GM19239 (cell line): Measurements from ENCODE around the gene AGAP1.

Experiments used
- DNase-seq: peaks from one replicate; pipeline ENCODE4 v3.0.0; 2011; ENCODE audit warnings: low spot score; ENCODE audit not compliant: insufficient read length
- FAIRE-seq: peaks from 2 replicates; lab custom pipeline; 2011; peaks lifted over from hg19 to GRCh38; lab: Jason Lieb, UNC

AGAP1 gene

GRCh38 chr2:235954888-235955480 is 461.1 kb downstream of the AGAP1 start:
- FAIRE-seq (no peak), DNase-seq (no peak)

- DNase-seq (no peak), FAIRE-seq (no peak)
Observed at GRCh38 chr2:235955664-235956063, 461.8 kb downstream of the AGAP1 start.

- FAIRE-seq (no peak), DNase-seq (no peak)
Observed at GRCh38 chr2:235956281-235956970, 462.6 kb downstream of the AGAP1 start.

DNA sequence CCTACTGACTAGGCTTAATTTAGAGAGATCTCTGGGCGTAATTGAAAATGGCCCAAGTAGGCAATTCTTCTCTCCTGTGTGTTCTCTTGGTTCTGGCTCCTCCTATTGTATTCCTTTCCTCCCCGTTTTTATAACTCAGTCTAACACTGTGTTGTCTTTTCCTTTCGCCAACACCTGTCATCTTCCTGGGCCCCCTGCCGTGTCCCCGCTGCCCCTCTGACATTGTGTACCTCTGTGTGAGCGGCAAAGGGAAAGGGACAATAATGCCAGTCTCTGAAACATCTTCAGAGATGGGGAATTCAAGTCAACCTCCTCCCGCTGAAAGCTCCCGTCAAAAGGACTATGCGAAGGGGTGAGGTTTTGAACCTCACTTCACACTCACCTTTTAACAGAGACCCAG is 463.4 kb downstream of the AGAP1 start:
- DNase-seq = no peak
- no peak for FAIRE-seq

DNA sequence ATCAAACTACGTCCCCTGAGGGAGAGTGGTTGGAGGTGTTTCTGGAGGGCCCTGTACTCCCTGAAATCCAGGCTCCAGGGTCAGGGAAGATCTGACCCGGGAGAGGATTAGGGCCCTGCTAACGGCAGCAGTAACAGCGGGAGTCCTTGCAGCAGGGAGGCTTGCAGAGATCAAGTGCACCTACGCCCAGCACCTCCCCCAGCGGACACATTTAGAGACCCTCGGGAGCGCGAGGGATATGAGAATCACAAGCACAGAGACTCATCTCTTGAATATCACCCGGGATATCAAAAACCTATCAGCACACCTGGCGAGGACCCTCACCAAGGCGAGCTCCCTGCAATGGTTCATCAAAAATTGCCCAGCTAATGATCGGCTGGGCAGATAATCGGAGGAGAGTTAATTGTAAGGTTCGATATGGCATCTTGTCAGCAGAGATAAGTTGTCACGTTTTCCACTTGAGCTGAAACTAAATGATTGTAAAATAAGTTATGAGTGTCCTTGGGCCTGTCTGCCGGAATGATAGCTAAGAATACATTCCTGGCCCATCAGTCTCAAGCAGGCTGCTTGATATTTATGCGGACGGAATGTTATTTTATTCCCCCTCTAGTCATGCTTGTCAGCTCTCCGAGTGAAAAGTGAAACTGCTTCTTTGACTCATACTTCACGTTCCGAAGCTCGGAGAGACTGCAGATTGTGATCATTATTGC is 464.5 kb downstream of the AGAP1 start:
- FAIRE-seq (no peak), DNase-seq (no peak)

DNA sequence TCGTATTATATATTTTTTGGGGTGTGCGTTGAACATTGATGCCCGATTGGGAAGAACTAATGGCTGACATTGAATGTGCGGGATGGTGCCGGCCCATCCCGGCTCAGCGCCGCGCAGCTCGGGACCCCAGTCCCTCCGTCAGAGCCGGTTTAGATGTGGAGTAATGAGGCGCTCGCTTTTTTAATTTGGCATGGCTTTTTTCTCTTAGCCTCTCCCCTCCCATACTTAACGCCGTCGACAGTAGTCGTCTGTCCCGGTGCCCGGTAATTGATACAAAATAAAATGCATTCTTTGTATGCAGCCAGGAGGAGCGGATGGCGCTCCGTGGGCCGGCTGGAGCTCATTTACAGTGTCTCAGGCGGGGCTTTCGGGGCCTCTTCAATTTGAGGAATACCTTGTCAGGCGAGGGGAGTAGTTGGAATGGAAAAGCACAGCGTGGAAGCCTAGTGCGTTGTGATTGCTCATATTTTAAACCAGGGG is 465.1 kb downstream of the AGAP1 start:
- DNase-seq = no peak
- FAIRE-seq = no peak

- FAIRE-seq = no peak
- no peak for DNase-seq
Observed at GRCh38 chr2:235960011-235960715, 466.3 kb downstream of the AGAP1 start.

DNA sequence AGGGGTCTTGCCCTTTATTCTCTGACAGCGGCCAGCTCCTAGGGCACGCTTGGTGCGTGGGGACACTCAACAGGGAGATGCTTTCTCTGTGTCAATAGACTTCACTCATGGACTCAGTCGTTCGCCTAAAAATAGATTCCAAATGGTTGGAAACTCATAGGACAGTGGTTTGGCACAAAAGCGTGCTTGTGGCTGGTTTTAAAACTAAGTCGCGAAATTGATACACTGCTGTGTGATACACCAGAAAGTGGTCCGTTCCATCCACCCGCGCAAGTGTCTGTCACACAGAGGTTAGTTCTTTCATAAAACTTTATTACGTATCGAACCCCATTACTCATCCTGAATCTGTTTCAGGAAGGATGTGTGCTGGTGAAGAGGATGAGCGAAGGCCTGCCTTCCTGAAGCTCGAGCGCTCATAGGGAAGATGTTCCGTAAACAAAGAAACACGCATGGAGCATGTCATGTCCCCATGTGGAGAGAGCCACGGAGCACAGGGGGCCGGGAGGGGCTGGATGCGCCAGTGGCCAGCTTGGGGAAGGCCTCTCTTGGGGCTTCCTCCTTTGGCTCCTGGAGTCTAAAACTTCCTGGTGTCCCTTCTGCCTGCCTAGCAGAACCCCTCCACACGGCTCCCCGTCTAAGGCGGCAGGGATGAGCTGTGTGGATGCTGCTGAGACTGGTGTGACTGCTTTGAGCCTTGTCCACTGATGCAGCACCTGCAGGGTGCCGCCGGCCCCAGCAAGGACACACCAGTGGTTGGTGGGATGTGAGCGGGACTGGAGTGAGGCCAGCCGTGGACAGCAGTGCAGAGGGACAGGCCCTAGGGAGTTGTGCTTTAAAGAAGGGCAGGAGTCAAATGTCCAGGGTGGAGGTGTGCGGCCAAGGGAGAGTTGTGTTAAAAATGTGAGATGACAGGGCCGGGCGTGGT is 467.1 kb downstream of the AGAP1 start:
- DNase-seq (no peak), FAIRE-seq (no peak)

- FAIRE-seq = no peak
- no peak for DNase-seq
Observed at GRCh38 chr2:235961711-235962110, 467.9 kb downstream of the AGAP1 start.

- FAIRE-seq (no peak), DNase-seq (no peak)
Observed at GRCh38 chr2:235963853-235964577, 470.2 kb downstream of the AGAP1 start.

- DNase-seq (no peak), FAIRE-seq (no peak)
Observed at GRCh38 chr2:235964787-235965390, 471.0 kb downstream of the AGAP1 start.

DNA sequence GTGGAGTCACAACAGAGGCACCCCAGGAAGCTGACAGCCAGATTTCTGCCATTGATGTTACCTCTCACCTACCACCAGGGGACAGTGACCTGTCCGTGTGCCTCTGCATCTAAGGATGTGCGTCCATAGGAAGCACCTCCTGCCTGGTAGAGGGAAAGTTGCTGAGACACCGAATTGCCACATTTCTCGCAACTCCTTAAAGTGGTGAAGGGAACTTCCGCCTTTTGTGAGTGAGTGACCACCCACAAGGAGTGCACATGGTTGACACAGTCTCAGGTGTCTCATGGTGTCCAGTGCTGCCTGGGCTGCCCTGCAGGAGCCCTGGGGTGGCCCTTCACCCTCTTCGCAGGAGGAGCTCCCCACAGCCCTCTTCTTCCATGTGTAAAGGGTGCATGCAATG is 472.6 kb downstream of the AGAP1 start:
- FAIRE-seq (no peak), DNase-seq (no peak)

DNA sequence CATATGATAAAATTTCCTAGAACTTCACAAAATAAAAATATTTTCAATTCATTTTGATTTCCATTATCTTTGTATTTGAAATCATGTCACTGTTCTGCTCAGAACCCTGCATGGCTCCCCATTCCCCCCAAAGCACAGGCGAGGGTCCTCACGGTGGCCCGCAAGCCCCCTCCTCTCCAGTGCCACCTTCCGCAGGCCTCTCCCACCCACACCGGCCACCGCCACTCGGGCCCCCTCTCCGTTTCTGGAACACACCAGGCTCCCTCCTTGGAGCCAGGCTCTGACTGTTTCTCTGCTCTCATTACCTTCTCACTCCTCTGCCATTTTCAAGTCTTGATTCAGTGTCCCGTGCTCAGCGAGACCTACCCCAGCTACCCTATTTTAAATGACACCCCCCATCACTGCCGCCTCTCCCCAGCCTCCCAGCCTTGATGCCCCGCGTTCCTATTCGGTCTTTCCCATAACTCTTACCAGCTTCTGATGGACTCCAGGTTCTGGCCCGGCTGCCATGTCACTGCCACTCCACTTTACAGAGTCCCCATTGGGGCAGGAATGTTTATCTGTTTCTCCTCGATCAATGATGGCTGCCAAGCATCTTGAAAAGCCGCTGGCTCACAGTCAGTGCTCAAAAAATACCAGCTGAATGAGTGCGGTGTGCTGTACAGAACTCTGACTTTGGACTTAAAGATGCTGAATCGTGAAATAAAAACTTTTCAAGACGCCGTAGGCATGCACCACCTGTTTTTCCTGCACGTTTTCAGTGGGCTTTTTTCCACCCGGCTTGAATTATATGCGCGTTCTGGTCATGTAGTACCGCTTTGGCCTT is 473.3 kb downstream of the AGAP1 start:
- no peak for FAIRE-seq

DNA sequence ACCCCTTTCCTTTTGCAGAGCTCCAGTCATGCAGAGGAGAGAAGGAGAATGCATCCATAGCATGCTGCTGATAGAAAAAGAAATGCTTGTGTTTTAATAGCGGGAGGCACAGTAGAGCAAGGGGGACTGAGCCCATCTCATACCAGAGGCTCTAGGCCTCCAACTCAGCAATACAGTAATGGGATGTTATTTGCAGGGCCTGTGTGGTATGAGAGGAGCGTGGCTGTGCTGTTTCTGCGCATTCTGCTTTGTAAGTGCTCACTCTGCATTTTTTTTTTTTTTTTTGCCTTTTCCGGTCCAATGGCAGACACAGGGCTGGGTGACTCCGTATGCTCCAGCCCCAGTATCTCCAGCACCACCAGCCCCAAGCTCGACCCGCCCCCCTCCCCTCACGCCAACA is 474.3 kb downstream of the AGAP1 start:
- no peak for FAIRE-seq
- DNase-seq = no peak

More for the DNA sequence above, 473.3 kb downstream of the AGAP1 start:
- DNase-seq = no peak

DNA sequence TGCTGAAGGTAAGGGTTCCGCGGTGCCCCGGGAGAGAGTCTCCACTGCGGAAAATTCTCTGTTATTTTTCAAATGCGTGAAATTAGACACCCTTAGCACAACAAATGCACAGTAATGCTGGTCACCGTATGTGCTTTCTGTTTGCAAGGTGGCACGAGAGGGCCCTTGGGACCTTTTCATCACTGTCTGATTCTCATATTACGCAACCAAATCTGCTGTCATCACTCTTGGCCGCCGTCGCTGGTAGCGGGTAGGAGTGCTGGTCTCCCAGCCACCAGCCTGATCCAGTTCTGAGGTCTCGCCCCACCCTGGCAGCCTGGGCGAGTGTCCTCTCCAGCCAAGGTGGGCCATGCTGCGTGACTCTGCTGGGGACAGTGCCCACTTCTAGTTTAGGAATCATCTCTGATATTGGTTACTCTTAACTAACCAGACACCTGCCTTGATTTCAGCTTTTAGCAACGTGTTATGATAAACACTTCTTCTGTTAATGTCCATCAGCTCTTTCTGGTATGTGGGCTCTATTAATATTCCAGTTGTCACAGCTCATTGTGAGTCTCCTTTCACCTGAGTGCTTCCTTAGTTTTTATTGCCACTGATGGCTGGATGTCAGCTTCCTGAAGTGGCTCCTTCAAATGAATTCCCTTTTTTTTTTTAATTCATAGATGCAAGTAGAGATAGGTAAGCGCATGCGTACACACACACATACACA is 474.9 kb downstream of the AGAP1 start:
- no peak for FAIRE-seq

DNA sequence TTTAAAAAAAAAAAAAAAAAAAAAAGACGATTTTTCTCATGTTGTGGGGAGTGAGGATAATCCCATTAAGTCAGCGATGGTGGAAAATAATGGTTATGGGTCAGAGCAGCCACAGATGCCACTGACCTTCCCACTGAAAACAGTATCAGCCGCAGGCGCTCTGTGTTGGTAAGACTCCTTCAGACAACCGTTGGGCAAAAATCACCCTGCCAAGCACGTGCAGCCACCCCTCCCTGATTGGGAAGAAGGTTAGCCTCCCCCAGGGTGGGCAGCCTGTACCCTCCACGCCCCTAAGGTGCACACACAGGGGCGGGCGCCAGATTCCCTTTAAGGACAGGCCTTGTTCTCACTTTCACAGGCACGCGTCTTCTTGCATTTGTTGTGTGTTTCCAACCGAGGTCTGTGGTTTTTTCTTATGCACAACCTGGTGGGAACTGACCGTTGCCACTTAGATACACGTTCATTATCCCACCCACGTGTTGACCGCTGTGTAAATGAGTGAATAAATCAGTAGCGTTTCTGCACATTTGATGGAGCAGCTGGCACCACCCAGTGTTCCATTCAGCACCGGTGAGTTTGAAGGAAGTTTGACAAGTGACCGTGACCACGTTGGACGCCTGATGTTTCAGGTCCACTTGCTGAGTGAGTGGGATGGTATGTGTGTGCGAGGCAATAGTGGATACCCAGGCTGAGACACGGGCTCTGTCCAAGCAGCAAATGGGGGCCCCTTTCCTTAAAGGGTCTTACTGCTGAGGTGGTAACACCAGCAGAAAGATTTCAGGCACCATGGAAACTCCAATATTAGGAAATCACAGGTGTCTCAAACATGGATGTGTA is 476.6 kb downstream of the AGAP1 start:
- FAIRE-seq = no peak
- DNase-seq = no peak

More for the DNA sequence above, 474.9 kb downstream of the AGAP1 start:
- no peak for DNase-seq
